ENCODE results near the gene UBE2D4.

Gene UBE2D4

DNA sequence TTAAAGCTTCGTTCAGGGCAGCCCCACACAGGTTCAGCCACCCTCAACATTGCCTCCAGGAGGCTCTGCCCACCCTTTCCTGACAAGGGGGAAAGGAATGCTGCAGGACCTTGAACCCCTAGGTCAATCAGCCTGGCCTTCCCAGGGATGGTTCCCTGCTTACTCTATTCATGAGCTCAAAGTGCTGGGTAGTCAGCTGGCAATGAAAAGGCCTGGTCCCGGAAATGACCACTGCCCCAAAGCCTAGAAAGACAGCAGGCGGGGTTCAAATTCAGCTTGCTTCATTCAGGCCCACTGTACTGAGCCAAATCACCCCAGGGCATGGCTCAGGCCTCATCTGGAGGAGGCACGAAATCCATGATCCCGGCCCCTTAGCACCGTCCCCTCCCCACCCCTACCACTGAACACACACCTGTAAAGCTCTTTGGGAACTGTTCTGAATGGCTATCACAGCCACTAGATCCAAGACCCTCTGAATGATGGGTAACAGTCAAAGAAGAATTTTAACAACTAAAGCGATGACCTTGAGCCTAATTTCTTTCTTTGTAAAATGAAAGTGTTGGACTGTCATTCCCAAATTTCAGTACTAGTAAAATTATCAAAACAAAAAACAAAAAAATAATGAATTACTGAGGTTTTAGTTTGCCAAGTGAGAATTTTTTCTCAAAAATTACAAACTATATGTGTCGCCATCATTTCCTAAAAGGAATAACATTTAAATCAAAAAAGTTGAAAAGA is 20.9 kb upstream of the UBE2D4 start:
- H3K36me3 ChIP-seq (replicated peaks), result no peaks in the 10 kb centered on the region
- in situ Hi-C loops (cut with HindIII; ENCODE audit: low pct_ligation_motif_present, low sequenced_read_pairs), result no loop called here
- peak overlapping the region; percentile 73 for H3K4me3 ChIP-seq (ENCODE audit: low read depth, low read length)
- no peak overlapping the region for H3K27ac ChIP-seq
- H3K27me3 ChIP-seq (replicated peaks), result no peaks in the 10 kb centered on the region
- DNase-seq, result no peak
- TF ChIP-seq, protein P1, sequence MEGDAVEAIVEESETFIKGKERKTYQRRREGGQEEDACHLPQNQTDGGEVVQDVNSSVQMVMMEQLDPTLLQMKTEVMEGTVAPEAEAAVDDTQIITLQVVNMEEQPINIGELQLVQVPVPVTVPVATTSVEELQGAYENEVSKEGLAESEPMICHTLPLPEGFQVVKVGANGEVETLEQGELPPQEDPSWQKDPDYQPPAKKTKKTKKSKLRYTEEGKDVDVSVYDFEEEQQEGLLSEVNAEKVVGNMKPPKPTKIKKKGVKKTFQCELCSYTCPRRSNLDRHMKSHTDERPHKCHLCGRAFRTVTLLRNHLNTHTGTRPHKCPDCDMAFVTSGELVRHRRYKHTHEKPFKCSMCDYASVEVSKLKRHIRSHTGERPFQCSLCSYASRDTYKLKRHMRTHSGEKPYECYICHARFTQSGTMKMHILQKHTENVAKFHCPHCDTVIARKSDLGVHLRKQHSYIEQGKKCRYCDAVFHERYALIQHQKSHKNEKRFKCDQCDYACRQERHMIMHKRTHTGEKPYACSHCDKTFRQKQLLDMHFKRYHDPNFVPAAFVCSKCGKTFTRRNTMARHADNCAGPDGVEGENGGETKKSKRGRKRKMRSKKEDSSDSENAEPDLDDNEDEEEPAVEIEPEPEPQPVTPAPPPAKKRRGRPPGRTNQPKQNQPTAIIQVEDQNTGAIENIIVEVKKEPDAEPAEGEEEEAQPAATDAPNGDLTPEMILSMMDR (IDR thresholded peaks at IDR 0.05; ENCODE audit: low read depth, low read length, missing control alignments), result no peak

DNA sequence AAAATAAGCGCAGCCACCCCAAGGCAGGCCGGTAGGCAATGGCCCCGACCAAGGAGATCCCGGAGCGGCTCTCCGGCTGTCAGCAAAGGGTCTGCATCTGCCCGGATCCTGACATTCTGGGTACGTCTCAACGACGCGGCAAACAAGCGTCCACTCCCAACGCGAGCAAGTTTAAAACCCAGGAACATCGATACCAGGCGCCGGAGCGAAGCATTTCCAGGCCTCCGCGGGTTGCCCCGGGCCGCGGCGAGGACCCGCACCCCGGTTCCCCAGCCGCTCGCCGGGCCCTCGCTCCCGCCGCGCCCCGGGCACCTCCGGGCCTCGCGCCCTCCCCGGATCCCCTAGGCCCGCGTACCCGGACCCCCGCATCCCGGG is 20.3 kb upstream of the UBE2D4 start:
- H3K27me3 ChIP-seq (replicated peaks), result no peaks in the 10 kb centered on the region
- H3K36me3 ChIP-seq (replicated peaks), result no peaks in the 10 kb centered on the region
- peak overlapping the region; percentile 64 for H3K27ac ChIP-seq
- H3K4me3 ChIP-seq (ENCODE audit: low read depth, low read length), result peak overlapping the region; percentile 73
- peak; percentile 14 for DNase-seq
- in situ Hi-C loops (cut with HindIII; ENCODE audit: low pct_ligation_motif_present, low sequenced_read_pairs), result no loop called here
- TF ChIP-seq, protein P1 (IDR thresholded peaks at IDR 0.05; ENCODE audit: low read depth, low read length, missing control alignments), result no peak

DNA sequence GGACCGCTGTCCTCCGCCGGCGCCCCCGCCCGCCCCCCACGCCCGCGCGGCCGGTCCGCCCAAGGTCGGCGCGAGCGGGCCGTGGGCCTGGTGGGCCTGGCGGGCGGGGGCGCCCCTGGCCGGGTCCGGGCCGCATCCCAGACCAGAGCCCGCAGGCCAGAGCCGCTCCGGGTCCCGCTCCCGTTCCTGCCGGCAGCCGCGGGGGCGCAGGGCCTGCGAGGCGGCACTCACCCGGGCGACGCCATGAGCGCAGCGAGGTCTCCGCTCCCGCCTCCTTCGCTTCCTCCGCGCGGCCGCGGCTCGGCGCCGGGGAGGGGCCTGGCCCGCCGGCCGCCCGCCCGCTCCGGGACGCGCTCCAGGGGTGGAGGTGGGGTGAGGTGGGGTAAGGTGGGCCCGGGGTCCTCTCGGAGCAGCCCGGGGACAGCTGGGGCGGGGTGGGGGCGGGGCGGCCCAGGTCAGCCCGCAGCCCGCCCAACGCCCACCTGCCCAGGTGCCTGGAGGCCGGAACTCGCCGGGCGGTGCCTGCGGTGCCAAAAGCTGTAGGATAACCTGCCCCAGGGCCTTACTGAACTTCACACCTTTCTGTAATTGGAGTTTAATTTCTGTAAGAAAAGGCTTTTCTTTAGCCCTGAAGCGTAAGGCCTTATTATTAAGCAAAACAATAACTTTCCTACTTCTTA is 19.8 kb upstream of the UBE2D4 start, which contains the start of gene URGCP:
Gene URGCP (minus strand): TSS at position 266 of the 680 bp plus-strand sequence. CDS start 21 bp downstream, at position 245.
- Histone ChIP-seq H3K4me3 (ENCODE audit: low read depth, low read length) (peak within 1 kb of the TSS; percentile 73), H3K36me3 (replicated peaks) (no peaks in the 10 kb centered on the region), H3K27ac (peak within 1 kb of the TSS; percentile 64), H3K27me3 (replicated peaks) (no peaks in the 10 kb centered on the region)
- DNase-seq, result no peak
- in situ Hi-C loops (cut with HindIII; ENCODE audit: low pct_ligation_motif_present, low sequenced_read_pairs), result no loop called here
- TF ChIP-seq, protein P1 (IDR thresholded peaks at IDR 0.05; ENCODE audit: low read depth, low read length, missing control alignments), result no peak

DNA sequence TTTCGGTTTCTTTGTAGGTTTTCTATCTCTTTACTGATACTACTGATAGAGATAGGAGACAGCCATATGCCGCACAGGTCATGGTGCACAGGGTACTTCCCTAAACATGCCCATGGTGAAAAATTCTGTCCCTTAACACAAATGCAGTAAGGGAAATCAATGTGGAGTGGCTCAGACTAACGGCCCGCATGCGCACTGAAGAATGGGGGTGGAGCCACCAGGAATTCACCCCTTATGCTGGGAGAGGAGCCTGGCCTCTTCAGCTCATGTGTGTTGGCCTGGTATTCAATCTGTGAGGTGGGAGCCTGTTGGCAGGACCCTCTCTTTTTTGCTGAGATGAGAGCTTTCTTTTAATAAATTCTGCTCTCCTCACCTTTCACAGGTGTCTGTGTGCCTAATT is 11.4 kb upstream of the UBE2D4 start:
- in situ Hi-C loops (cut with HindIII; ENCODE audit: low pct_ligation_motif_present, low sequenced_read_pairs), result no loop called here
- H3K36me3 ChIP-seq (replicated peaks), result no peaks in the 10 kb centered on the region
- H3K27me3 ChIP-seq (replicated peaks), result no peaks in the 10 kb centered on the region
- H3K27ac ChIP-seq, result no peak overlapping the region
- TF ChIP-seq, protein P1 (IDR thresholded peaks at IDR 0.05; ENCODE audit: low read depth, low read length, missing control alignments), result no peak
- H3K4me3 ChIP-seq (ENCODE audit: low read depth, low read length), result no peak overlapping the region
- no peak for DNase-seq

DNA sequence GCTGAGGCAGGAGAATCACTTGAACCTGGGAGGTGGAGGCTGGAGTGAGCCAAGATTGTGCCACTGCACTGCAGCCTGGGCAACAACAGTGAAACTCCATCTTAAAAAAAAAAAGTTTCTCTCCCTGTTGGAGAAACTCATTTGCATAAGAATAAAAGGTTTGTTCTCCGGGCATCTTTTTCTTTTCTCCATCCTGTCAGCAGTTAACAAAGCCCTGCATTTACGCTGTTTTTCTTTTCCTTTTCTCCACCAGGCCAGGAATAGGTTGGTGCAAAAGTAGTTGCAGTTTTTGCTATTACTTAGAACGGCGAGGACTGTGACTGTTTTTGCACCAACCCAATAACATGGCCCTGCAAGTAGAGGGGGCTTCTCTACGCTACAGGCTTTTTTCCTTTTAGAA is 10.3 kb upstream of the UBE2D4 start:
- Histone ChIP-seq H3K36me3 (replicated peaks) (no peaks in the 10 kb centered on the region), H3K4me3 (ENCODE audit: low read depth, low read length) (no peak overlapping the region)
- in situ Hi-C loops (cut with HindIII; ENCODE audit: low pct_ligation_motif_present, low sequenced_read_pairs), result no loop called here

More for the DNA sequence above, 10.3 kb upstream of the UBE2D4 start:
- Histone ChIP-seq H3K27me3 (replicated peaks) (no peaks in the 10 kb centered on the region), H3K27ac (no peak overlapping the region)
- no peak for DNase-seq
- TF ChIP-seq, protein P1 (IDR thresholded peaks at IDR 0.05; ENCODE audit: low read depth, low read length, missing control alignments), result no peak
